Measurements from ENCODE around the gene EPC2.

Gene EPC2

GRCh38 chr2:148607566-148607965 lies 37.0 kb upstream of the EPC2 start:
- Histone ChIP-seq H3K36me3 (ENCODE audit: control insufficient read depth in 2 of 2, insufficient read depth in 1 of 2, low read length in 2 of 2) (no peaks in the 10 kb centered on the region), H3K9me3 (ENCODE audit: control insufficient read depth, insufficient read depth, low read depth, low read length) (no peaks in the 10 kb centered on the region), H3K4me3 (ENCODE audit: low read depth, low read length) (no peak overlapping the region), H3K4me1 (ENCODE audit: control insufficient read depth, insufficient read depth, low read length) (no peaks in the 10 kb centered on the region), H3K27ac (ENCODE audit: extremely low read depth, low read depth, low read length) (no peak overlapping the region)
- TF ChIP-seq ZNF768 (tag by site-specific recombination; IDR thresholded peaks at IDR 0.05) (no peak), ZNF214 (tag by site-specific recombination; IDR thresholded peaks at IDR 0.05; ENCODE audit: borderline replicate concordance) (no peak), ZNF529 (tag by site-specific recombination; IDR thresholded peaks at IDR 0.05; ENCODE audit: insufficient replicate concordance) (no peak), ZNF433 (tag by site-specific recombination; IDR thresholded peaks at IDR 0.05; ENCODE audit: low read depth) (no peak), ZSCAN30 (tag by site-specific recombination; IDR thresholded peaks at IDR 0.05) (no peak), ZNF670 (tag by site-specific recombination; IDR thresholded peaks at IDR 0.05; ENCODE audit: low read depth) (no peak)
- ChIA-PET CTCF (interaction anchor here (0.6 kb wide), 1 partner anchor 411 kb away, joined by 3 read pairs; no protein-coding TSS in a partner anchor), POLR2A (no interaction called here)

GRCh38 chr2:148613231-148614013 lies 31.1 kb upstream of the EPC2 start:
- Histone ChIP-seq H3K4me3 (ENCODE audit: low read depth, low read length) (no peak overlapping the region), H3K4me1 (ENCODE audit: control insufficient read depth, insufficient read depth, low read length) (peaks cover 10% of the 10 kb centered on the region), H3K36me3 (ENCODE audit: control insufficient read depth in 2 of 2, insufficient read depth in 1 of 2, low read length in 2 of 2) (no peaks in the 10 kb centered on the region), H3K9me3 (ENCODE audit: control insufficient read depth, insufficient read depth, low read depth, low read length) (no peaks in the 10 kb centered on the region), H3K27ac (ENCODE audit: extremely low read depth, low read depth, low read length) (no peak overlapping the region)
- TF ChIP-seq TSHZ1 (tag by site-specific recombination; IDR thresholded peaks at IDR 0.05; ENCODE audit: borderline replicate concordance) (no peak), ZNF362 (tag by site-specific recombination; IDR thresholded peaks at IDR 0.05) (peak; percentile 55; the same call in 1 of the 2 replicates), SP2 (tag by site-specific recombination; IDR thresholded peaks at IDR 0.05) (0 out of 2 replicates have a peak, but pooled peaks have one; percentile 4)
- CTCF ChIA-PET, result interaction anchor here (0.5 to 0.6 kb wide), 3 partner anchors 16 to 131 kb away, joined by 3 to 4 read pairs (median 3); no protein-coding TSS in a partner anchor
- POLR2A ChIA-PET, result interaction anchor here (0.6 to 0.9 kb wide), 2 partner anchors 62 to 593 kb away, joined by 3 read pairs; partner anchors contain the start of genes MBD5 and ORC4

GRCh38 chr2:148614014-148614321 lies 30.6 kb upstream of the EPC2 start:
- Histone ChIP-seq H3K36me3 (ENCODE audit: control insufficient read depth in 2 of 2, insufficient read depth in 1 of 2, low read length in 2 of 2) (no peaks in the 10 kb centered on the region), H3K9me3 (ENCODE audit: control insufficient read depth, insufficient read depth, low read depth, low read length) (no peaks in the 10 kb centered on the region), H3K27ac (ENCODE audit: extremely low read depth, low read depth, low read length) (no peak overlapping the region), H3K4me3 (ENCODE audit: low read depth, low read length) (no peak overlapping the region), H3K4me1 (ENCODE audit: control insufficient read depth, insufficient read depth, low read length) (peaks cover 10% of the 10 kb centered on the region)
- POLR2A ChIA-PET, result interaction anchor here (0.9 to 1.6 kb wide), 2 partner anchors 31 to 593 kb away, joined by 3 to 6 read pairs; partner anchors contain the start of genes MBD5 and ORC4
- CTCF ChIA-PET, result interaction anchor here (0.5 to 1.4 kb wide), 2 partner anchors 15 to 26 kb away, joined by 3 read pairs; no protein-coding TSS in a partner anchor
- TF ChIP-seq ZNF157 (tag by site-specific recombination; IDR thresholded peaks at IDR 0.05) (no peak), PRDM10 (tag by site-specific recombination; IDR thresholded peaks at IDR 0.05) (0 out of 2 replicates have a peak, but pooled peaks have one; percentile 10), ZBTB17 (tag by site-specific recombination; IDR thresholded peaks at IDR 0.05) (peak; percentile 45; the same call in 1 of the 2 replicates), SP7 (tag by site-specific recombination; IDR thresholded peaks at IDR 0.05) (0 out of 2 replicates have a peak, but pooled peaks have one; percentile 9), ZNF529 (tag by site-specific recombination; IDR thresholded peaks at IDR 0.05; ENCODE audit: insufficient replicate concordance) (no peak), SP2 (tag by site-specific recombination; IDR thresholded peaks at IDR 0.05) (0 out of 2 replicates have a peak, but pooled peaks have one; percentile 3), ZNF449 (tag by site-specific recombination; IDR thresholded peaks at IDR 0.05) (peak; percentile 45; the same call in 1 of the 2 replicates)

All from HEK293 (cell line).